ENCODE results near the gene CCND1.
"Not testable (repeated sequence)": the region's sequence is repeated elsewhere in the genome, so short reads cannot be mapped to it uniquely, and the experiment has no call there.

Gene CCND1

DNA sequence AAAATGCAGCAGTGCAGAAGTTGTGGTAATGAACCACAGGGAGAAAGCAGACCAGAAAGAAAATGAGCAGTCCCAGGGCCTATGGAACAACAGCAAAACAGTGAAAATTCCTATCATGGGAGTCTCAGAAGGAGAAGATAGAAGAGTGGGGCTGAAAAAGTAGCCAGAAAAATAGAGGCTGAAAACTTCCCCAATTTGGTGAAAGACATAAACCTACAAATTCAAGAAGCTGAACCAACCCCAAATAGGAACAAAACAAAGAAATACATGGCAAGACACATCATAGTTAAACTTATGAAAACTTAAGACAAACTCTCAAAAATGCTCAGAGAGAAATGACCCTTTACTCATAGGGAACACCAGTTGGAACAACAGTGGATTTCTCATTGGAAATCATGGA, 51.5 kb downstream of the CCND1 start:
- no peak for DNase-seq (ENCODE audit: low read depth)

GRCh38 chr11:69694781-69695180, 53.8 kb downstream of the CCND1 start:
- no peak for DNase-seq (ENCODE audit: low read depth)

DNA sequence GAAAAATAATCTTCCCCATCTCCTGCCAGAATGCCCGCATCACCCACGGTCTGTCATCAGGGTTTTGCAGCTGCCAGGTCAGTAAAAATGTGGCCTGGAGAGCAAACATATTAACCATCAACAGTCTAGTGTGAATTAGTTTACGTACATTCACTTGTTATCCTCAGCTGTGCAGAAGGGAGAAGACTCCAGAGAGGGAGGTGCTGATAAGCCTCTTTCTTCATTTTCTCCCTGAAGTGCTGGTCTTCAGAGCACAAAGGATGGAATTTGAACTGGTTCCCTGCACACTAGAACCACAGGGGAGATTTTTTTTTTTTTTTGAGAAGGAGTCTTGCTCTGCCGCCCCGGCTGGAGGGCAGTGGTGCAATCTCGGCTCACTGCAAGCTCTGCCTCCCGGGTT, 54.6 kb downstream of the CCND1 start:
- no peak for DNase-seq (ENCODE audit: low read depth)

GRCh38 chr11:69695995-69696394, 55.0 kb downstream of the CCND1 start:
- not testable (repeated sequence) for DNase-seq (ENCODE audit: low read depth)

DNA sequence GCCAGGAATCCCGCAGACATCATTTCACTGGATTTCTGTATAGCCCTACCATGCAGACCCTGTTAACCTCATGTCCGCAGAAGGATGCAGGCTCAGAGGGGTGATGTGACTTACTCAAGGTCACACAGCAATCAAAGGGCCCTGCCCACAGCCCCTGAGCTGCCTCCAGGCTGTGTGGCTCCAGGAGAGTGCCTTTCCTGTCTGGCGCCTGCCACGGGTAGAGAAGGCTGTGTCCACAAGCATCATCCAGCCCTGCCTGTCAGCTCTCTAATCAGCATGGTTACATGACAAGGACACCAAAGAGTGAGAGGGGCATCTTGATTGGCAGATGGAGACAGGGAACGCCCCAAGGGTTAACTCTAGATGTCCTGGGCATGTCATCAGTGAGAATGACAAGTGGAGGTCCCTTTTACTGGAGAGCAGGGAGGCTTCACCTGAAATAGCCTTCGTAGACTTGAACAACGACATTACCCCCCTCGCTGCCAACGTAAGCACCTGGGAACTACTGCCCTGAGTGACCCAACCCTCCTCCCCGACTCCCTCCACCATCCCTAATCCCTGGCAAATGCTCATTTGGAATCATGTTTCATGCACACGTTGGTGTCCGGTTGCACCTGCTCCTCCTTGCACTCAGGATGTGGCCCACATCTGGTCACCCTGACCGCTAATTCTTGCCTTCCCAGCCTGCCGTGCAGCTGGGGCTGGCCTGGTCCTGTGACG, 56.0 kb downstream of the CCND1 start:
- DNase-seq (ENCODE audit: low read depth) = no peak

- DNase-seq (ENCODE audit: low read depth) = no peak
These were observed 56.5 kb downstream of the CCND1 start for GRCh38 chr11:69697469-69697843.

- no peak for DNase-seq (ENCODE audit: low read depth)
These were observed 56.9 kb downstream of the CCND1 start for GRCh38 chr11:69697861-69698260.

DNA sequence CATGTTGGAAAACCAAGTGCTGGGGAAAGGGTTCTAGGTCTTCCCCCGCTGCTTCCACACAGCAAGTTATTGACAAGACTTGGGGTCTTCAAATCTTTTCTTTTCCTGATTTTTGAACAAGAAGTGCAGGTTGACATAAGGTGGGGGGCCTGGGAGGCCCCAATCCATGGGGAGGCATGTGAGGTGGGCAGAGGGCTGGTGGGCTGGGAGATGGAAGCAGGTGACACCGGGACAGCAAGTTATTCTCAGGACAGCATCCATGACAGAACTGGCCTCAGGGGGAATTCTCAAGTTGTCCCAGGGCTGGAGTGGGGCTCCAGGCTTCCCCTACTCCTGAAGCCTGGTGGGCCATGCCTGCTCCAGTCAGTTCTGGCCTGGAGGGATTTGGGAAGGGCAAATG, 57.4 kb downstream of the CCND1 start:
- DNase-seq (ENCODE audit: low read depth) = no peak

DNA sequence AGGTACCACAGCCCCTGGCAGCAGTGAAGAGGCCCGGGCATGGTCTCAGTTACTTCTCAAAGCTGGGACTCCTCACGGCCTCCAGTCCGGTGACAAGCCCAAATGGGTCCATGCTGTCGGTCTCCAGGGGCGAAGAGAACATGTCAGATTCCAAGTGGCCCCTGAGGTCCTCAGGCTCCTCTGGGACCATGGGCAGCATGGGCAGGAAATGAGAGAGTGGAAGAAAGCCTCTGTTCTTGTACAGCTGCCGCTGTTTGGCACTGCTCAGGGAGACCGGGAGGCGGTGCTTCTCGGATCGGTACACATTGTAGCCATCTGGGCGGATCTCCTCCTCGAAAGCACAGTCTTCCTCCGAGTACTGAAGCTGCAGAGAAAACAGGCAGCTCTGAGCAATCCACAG, 58.3 kb downstream of the CCND1 start:
- DNase-seq (ENCODE audit: low read depth) = no peak

DNA sequence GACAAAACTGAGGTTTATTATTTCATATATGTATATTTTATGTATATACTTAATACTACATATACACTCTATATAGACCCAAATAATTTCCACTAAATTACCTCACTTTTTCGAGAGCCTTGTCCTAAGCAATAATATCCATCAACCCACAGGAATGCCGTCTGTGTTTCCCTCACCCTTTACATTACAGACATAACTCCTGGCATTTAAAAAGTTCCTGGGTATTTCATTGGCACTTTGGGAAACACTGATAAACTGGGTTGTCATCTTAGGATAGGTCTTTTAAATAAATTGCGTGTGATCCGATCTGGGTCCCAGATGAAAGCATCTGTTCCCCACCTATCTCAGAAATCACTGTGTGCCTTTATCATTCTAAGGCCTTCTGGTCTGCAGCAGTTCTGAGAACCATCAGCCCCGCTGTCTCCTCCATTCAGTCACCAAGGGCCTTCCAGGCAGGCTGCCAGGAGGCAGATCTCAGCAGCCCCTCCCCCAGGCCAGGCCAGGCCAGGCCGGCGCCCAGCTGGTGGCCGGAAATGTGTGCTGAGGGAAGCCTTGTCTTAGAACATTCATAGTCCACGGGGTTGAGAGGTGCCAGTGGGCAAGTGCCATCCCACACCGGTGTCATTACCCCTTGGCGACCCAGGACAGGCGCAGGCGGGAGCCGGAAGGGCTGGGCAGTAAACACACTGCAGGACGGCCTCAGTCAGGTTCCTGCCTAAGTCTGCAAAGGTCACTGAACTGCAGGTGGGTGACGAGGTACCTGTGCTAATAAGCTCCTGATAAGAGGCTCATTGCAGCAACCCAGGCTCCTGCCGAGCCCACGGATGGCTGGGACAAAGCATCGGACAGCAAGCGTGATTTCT, 59.6 kb downstream of the CCND1 start:
- DNase-seq (ENCODE audit: low read depth) = no peak

- DNase-seq (ENCODE audit: low read depth) = no peak
These were observed 61.3 kb downstream of the CCND1 start for GRCh38 chr11:69702239-69702691.

DNA sequence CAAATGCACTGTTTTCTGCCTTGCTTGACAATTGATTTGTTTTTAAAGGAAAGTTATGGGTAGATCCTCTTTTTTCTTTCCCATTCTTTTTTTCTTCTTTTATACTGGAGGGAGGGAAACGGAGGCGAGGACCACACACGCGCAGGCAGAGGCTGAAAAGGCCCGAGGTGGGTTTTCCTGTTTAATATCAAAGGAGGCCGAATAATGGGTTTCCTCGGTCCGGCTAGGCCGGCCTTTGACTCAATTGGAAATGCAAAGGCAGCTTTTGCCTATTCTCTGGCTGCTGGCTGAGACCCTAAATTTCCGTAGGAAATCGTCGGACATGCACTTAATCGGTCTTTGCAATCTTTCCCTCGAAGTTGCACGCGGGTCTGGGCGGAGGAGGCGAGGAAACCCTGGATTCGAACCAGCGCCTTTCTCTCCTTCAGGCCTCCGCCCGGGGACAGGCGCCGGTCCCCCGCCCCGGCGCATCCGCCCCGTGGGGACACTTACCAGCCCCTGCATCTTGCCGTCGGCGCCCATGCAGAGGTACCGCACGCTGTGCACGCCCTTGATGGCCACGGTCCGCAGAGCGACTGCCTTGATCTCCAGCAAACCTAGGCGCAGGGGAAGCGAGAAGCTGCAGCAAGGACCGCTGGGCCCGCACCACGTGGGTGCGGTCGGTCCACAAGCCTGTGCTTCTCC, 62.0 kb downstream of the CCND1 start:
- DNase-seq (ENCODE audit: low read depth) = no peak

- DNase-seq (ENCODE audit: low read depth) = no peak
These were observed 62.5 kb downstream of the CCND1 start for GRCh38 chr11:69703453-69703767.
